KBM-7 (cell line): ENCODE measurements around the gene NGB.
"Not testable (repeated sequence)": the region's sequence is repeated elsewhere in the genome, so short reads cannot be mapped to it uniquely, and the experiment has no call there.

Source experiments
- DNase-seq: peaks from one replicate; pipeline ENCODE4 v3.0.0-alpha.2; 2015
- in situ Hi-C: fragments of 300-500 bp; cut with MboI; formaldehyde crosslinking; loops from 2 replicates; pipeline ENCODE4 v1.14.3; 2020; ENCODE audit warnings: low sequenced_read_pairs, low pct_unique_long_range_greater_than_20kb, mixed read lengths

The NGB gene

GRCh38 chr14:77271113-77271710 lies at the start of gene NGB:
Gene NGB (minus strand): TSS chr14:77271206. CDS start chr14:77270937, 269 bp downstream.
- in situ Hi-C loops = no loop called here
- no peak for DNase-seq

GRCh38 chr14:77320238-77320935 lies 49.4 kb upstream of the NGB start, which contains the start of gene POMT2:
Gene POMT2 (minus strand): TSS chr14:77320883. CDS start chr14:77320681, 202 bp downstream.
- in situ Hi-C loops = no loop called here
- peak; percentile 98 for DNase-seq

- in situ Hi-C loops = no loop called here
- DNase-seq = peak; percentile 9
Observed at GRCh38 chr14:77319422-77319821, 48.4 kb upstream of the NGB start.

GRCh38 chr14:77318756-77319155 lies 47.8 kb upstream of the NGB start:
- in situ Hi-C loops, DNase-seq: not testable (repeated sequence)

- DNase-seq = no peak
- in situ Hi-C loops = no loop called here
Observed at GRCh38 chr14:77318006-77318553, 47.1 kb upstream of the NGB start.

- no peak for DNase-seq
- in situ Hi-C loops = no loop called here
Observed at GRCh38 chr14:77316872-77317301, 45.9 kb upstream of the NGB start.

- in situ Hi-C loops = no loop called here
- no peak for DNase-seq
Observed at GRCh38 chr14:77316195-77316505, 45.1 kb upstream of the NGB start.

- DNase-seq = no peak
- in situ Hi-C loops = no loop called here
Observed at GRCh38 chr14:77314539-77315457, 43.8 kb upstream of the NGB start.

- DNase-seq = no peak
- in situ Hi-C loops = no loop called here
Observed at GRCh38 chr14:77314043-77314442, 43.0 kb upstream of the NGB start.

GRCh38 chr14:77313371-77313770 lies 42.4 kb upstream of the NGB start:
- in situ Hi-C loops = no loop called here

GRCh38 chr14:77311217-77311616 lies 40.2 kb upstream of the NGB start:
- peak; percentile 14 for DNase-seq
- in situ Hi-C loops = no loop called here

More at GRCh38 chr14:77313371-77313770, 42.4 kb upstream of the NGB start:
- no peak for DNase-seq

- no peak for DNase-seq
- in situ Hi-C loops = no loop called here
Observed at GRCh38 chr14:77310026-77310425, 39.0 kb upstream of the NGB start.

GRCh38 chr14:77309131-77309530 lies 38.1 kb upstream of the NGB start:
- in situ Hi-C loops = no loop called here
- peak; percentile 61 for DNase-seq

- in situ Hi-C loops = no loop called here
- DNase-seq = no peak
Observed at GRCh38 chr14:77306851-77307496, 36.0 kb upstream of the NGB start.

- in situ Hi-C loops = no loop called here
- DNase-seq = no peak
Observed at GRCh38 chr14:77306416-77306815, 35.4 kb upstream of the NGB start.

- in situ Hi-C loops = no loop called here
Observed at GRCh38 chr14:77305696-77306095, 34.7 kb upstream of the NGB start.

GRCh38 chr14:77303417-77304156 lies 32.6 kb upstream of the NGB start:
- in situ Hi-C loops = no loop called here
- no peak for DNase-seq

More at GRCh38 chr14:77305696-77306095, 34.7 kb upstream of the NGB start:
- DNase-seq = no peak

GRCh38 chr14:77302926-77303325 lies 31.9 kb upstream of the NGB start:
- in situ Hi-C loops = no loop called here
- DNase-seq = no peak
